NCI-H2227 treated with DMSO at 0.1 percent for 48 hours (cell line): ENCODE results near the gene CDH4.
"Not testable (repeated sequence)": the region's sequence is repeated elsewhere in the genome, so short reads cannot be mapped to it uniquely, and the experiment has no call there.

Experiments
- DNase-seq: peaks from one replicate; lab custom pipeline; 2025; lab: John Stamatoyannopoulos, UW

CDH4 gene

GRCh38 chr20:61847986-61848385 is 595.9 kb downstream of the CDH4 start:
- no peak for DNase-seq

- DNase-seq: no peak
Observed at GRCh38 chr20:61848851-61849250, 596.8 kb downstream of the CDH4 start.

- DNase-seq: no peak
Observed at GRCh38 chr20:61849376-61849775, 597.3 kb downstream of the CDH4 start.

- no peak for DNase-seq
Observed at GRCh38 chr20:61849822-61850221, 597.8 kb downstream of the CDH4 start.

GRCh38 chr20:61850457-61850856 is 598.4 kb downstream of the CDH4 start:
- DNase-seq: no peak

GRCh38 chr20:61850926-61851900 is 599.2 kb downstream of the CDH4 start:
- DNase-seq: peak; percentile 17

- no peak for DNase-seq
Observed at GRCh38 chr20:61852268-61853072, 600.4 kb downstream of the CDH4 start.

GRCh38 chr20:61853073-61854005 is 601.3 kb downstream of the CDH4 start:
- no peak for DNase-seq

- DNase-seq: not testable (repeated sequence)
Observed at GRCh38 chr20:61854538-61854937, 602.5 kb downstream of the CDH4 start.

- peak; percentile 75 for DNase-seq
Observed at GRCh38 chr20:61855286-61855685, 603.2 kb downstream of the CDH4 start.

- DNase-seq: no peak
Observed at GRCh38 chr20:61856626-61857413, 604.8 kb downstream of the CDH4 start.

- DNase-seq: no peak
Observed at GRCh38 chr20:61857414-61857775, 605.3 kb downstream of the CDH4 start.

GRCh38 chr20:61857884-61858283 is 605.8 kb downstream of the CDH4 start:
- no peak for DNase-seq

GRCh38 chr20:61859767-61860166 is 607.7 kb downstream of the CDH4 start:
- no peak for DNase-seq

GRCh38 chr20:61860260-61860987 is 608.4 kb downstream of the CDH4 start:
- no peak for DNase-seq

- DNase-seq: no peak
Observed at GRCh38 chr20:61861054-61861841, 609.2 kb downstream of the CDH4 start.

GRCh38 chr20:61861858-61862257 is 609.8 kb downstream of the CDH4 start:
- DNase-seq: no peak

- no peak for DNase-seq
Observed at GRCh38 chr20:61862881-61863280, 610.8 kb downstream of the CDH4 start.

- no peak for DNase-seq
Observed at GRCh38 chr20:61864481-61864880, 612.4 kb downstream of the CDH4 start.

- no peak for DNase-seq
Observed at GRCh38 chr20:61865353-61865752, 613.3 kb downstream of the CDH4 start.
